NCI-H460 (cell line): ENCODE results near the gene MFAP4. TPM values are rescaled to one million over a fixed set of nuclear protein-coding genes. Genes with fewer than 3 reads are reported as not detected.
"Not testable (repeated sequence)": the region's sequence is repeated elsewhere in the genome, so short reads cannot be mapped to it uniquely, and the experiment has no call there.

ENCODE experiments used
- DNase-seq: peaks from one replicate; pipeline ENCODE4 v3.0.0-alpha.2; 2016; ENCODE audit warnings: low read depth; ENCODE audit errors: extremely low read depth
- total RNA-seq: library from RNA; depleted of rRNA; stranded (reverse); fragments of >200 nt; shearing (Covaris generic); gene quantifications from 2 replicates; pipeline ENCODE4 v1.2.3, GENCODE V29; 2014

Gene MFAP4
- total RNA-seq, 1 experiment from 2014 or later, result not detected

DNA sequence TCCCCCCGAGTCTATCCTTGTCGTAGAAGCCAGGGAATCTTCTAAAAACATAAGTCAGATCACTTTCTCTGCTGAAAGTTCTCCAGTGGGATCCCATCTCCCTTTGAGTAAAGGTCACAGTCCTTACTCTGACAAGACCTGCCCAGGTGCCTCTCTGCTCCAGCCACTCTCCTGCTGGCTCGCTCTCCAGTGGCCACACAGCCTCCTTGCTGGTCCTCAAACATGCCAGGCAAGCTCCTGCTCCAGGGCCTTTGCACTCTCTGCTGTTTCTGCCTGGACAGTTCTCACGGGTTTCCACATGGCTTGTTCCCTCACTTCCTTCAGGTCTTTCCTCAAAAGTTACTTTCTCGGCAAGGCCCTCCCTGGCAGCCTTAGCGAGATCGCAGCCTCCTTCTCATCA, 27.8 kb downstream of the MFAP4 start:
- DNase-seq, result no peak

DNA sequence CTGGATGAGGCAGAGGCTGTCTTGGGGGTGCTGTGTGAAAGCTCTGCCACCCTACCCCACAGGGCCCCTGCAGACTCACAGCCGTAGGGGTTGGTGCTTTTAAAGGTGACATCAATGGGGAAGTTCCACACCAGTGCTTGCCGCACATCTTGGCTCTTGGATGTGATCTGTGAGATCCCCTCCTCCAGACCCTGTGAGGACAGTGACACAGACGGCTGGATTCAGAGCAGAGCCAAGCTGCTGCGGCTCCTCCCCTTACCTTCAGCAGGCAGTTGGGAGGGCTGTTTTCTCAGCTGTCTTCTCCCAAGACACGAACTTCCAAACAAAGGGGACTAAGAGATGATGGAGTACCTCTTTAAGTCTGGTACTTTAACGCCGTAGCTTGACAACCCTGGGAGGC, 29.2 kb downstream of the MFAP4 start:
- DNase-seq, result no peak

- DNase-seq, result no peak
These were observed 29.6 kb downstream of the MFAP4 start for GRCh38 chr17:19357351-19357750.

GRCh38 chr17:19354748-19355147, 32.2 kb downstream of the MFAP4 start:
- no peak for DNase-seq

GRCh38 chr17:19353401-19353800, 33.6 kb downstream of the MFAP4 start:
- DNase-seq, result not testable (repeated sequence)

DNA sequence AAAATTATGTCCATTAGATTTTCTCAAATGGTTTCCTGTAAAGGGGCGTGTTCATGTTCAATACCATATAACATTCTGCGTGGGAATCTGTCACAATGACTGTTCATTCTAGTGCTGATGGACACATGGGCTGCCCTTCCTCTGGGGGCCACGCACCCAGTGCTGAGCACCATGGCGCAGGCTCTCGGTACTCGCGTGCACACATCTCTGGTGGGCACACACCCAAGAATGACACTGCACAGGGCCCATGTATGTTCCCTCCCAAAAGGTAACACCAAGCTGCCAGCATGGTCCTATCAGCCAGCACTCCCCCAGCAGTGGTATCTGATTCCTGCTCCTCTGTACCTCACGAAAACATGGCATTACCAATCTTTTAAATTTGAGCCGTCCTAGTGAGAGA, 38.2 kb downstream of the MFAP4 start:
- no peak for DNase-seq

- no peak for DNase-seq
These were observed 38.8 kb downstream of the MFAP4 start for GRCh38 chr17:19348081-19348650.

GRCh38 chr17:19347323-19348080, 39.5 kb downstream of the MFAP4 start:
- DNase-seq, result no peak

DNA sequence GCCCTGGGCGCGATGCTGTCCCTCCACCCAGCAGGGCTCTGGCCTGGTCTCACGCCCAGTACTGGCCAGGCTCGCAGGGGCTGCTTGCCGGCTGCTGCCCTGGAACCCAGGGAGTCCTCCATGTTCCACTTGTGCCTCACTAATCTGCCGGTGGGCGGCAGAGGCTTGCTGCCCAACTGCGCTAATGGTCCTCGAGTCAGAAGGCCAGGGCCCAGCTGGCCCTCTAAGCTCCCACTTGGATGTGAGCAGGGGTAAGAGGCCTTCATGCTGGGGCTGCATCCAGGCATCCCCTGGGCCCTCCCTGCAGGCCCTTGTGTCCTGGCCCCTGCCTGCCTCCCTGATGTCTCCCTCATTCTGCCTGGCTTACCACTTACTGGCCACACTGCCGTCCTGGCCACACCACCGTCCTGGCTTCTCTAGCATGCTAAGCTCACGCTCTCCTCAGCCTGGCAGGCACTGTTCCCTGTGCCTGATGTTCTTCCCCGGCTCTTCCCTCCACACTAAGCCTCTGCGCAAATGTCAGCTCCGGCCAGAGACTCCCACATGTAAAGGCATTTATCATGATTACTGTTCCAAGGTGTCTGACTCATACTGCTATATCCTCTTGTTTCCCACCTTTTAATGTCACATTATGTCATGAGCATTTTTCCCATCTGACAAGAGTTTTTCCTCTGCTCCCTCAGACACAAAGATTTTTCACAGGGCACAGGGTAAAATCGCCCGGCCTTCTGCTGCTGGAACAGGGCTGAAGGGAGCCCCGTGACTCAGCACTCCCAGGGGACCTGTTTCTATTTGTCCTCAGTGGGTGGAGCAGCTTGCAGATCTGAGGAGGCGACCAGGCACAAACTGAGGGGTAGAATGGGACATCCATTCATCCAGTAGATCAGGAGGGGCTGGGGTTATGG, 40.4 kb downstream of the MFAP4 start:
- peak; percentile 94 for DNase-seq

DNA sequence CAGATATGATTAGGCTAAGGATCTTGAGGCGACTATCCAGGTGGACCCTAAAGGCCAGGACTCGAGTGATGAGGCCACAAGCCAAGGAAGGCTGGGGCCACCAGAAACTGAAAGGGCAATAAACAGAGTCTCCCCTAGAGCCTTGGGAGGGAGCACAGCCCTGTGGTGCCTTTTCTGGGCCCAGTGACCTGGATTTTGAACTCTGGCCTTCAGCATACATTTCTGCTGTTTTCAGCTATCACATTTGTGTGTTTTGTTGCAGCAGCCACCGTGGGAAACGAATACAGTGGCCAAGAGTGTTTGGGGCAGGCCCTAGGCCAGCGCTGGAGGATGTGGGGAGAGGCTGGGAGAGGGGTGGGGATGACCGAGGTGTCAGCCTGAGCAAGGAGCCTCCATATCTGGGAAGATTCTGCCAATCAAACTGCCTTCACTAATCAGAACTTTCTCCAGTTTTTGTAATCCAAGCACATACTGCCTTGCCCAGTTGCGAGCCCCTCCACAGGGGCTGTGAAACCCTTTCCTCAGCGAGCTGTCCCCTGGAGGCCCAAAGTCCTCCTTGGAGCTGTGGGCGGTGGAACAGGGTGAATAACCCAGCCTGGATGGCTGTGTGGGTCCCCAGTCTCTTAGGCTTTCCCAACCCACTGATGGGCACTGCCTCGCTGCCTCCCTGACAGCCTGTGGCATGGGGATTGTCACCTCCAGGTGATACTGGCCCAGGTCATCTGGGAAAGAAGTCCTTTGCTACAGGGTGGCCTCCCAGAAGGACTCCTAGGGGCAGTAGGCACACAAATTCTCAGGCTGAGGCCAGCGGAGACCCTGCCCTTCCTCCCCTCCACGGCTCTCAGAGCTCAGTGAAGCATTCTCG, 41.3 kb downstream of the MFAP4 start:
- no peak for DNase-seq

GRCh38 chr17:19345067-19345460, 41.9 kb downstream of the MFAP4 start:
- DNase-seq, result no peak

- no peak for DNase-seq
These were observed 42.5 kb downstream of the MFAP4 start for GRCh38 chr17:19344311-19345066.

DNA sequence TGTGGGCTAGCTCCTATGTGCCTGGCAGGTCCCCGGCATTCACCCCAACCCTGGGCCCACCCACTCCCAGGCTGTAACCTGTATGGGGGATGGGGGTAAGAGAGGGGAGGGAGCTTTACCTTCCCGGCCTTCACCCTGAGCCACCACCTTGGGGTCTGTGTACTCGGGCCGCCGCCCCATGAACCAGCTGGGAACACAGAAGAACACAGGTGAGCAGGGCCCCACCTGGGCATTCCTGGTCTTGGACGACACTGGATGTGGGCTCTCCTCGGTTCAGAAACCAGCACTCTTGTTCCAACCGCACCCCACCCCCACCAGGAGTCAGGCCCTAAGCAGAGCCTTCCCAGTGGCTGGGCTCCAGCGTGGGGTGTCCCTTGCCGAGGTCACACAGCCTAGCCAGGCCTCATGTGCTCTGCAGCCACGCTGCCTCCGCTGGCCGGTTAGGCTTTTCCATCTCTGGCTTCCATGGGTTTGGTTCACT, 43.3 kb downstream of the MFAP4 start:
- no peak for DNase-seq

DNA sequence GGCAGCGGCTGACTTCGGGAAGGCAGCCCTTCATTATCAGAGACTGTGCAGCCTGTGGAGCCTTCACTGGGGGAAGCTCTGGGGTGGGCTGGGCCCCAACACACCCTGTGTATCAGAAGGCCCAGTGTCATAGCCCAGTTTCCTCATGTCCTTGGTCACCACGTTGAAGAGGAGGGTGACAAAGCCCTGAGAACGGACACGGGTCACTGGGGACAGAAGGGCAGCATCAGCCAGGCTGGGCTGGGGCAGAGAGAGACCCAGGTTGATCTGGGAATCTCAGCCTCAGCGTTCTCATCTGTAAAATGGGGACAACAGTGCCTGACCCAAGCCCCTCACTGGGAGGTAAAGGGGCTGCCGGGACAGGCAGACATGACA, 43.7 kb downstream of the MFAP4 start:
- DNase-seq, result no peak

- no peak for DNase-seq
These were observed 44.3 kb downstream of the MFAP4 start for GRCh38 chr17:19342611-19343255.

DNA sequence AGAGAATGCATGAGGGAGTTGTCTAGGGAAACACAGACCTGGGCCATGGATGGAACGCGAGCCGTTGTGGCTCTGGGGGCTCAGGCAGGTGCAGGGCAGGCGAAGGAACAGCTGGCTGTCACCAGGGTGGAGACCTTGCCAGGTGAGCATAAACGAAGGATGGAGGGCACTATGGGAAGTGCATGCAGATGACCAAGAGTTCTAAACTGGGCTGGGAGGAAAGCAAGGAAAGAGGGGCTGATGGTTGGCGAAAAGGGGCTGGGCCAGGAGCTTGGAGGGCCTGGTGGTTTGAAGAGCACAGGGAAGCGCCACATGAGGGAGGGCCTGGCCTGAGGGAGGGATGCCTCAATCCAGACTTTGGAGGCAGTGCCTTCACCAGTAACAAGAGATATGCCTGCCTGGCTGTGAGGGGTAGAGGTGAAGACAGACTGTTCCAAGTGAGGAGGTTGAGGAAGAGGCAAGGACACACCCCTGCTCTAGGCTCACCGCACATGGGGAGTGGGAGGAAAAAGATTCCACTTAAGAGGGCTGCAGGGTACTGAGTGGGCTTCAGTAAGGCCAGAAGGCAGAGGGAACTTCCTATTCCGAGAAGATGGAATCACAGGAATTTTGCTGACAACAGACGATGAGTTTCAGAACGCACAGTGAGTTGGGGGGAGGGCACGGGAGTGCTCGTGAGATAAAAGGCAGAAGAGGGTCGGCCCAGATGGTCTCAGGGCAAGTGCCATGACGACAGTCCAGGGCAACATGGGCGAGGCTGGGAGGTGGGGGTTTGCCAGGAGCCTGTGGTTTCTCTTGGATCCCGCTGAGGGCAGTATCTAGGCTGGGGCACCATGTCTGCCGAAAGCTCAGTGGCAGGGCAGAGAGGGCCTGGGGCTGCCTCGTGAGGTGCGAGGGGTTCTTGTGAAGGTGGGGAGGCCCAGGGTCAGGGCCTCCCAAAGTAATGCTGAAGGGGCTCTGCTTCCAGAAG, 45.1 kb downstream of the MFAP4 start:
- no peak for DNase-seq

- DNase-seq, result no peak
These were observed 45.8 kb downstream of the MFAP4 start for GRCh38 chr17:19341211-19341631.

- DNase-seq, result no peak
These were observed 47.6 kb downstream of the MFAP4 start for GRCh38 chr17:19339341-19339815.
